HCT116 (cell line): ENCODE measurements around the gene CRIM1. TPM values are rescaled to one million over a fixed set of nuclear protein-coding genes. Genes with fewer than 3 reads are reported as not detected.

Experiments used
- ATAC-seq: fragments of 200-7000 bp; cut with Tn5 transposase; 2 replicates; pipeline ENCODE4 v1.9.1; 2020; ENCODE audit warnings: mild to moderate bottlenecking, moderate library complexity
- BruUV-seq: library from RNA; stranded (reverse); fragments of 400-500 nt; replicated peaks from 2 replicates; lab custom pipeline; 2021; lab: Mats Ljungman, UMichigan
- CTCF ChIA-PET: fragments of 300-600 bp; sonication (Branson Sonifier 250); formaldehyde crosslinking; loops from one replicate; lab custom pipeline; 2021; ENCODE audit warnings: antibody characterized with exemption; lab: Charles Lee
- POLR2A ChIA-PET: fragments of 300-600, 350-600 bp; sonication (Branson Sonifier 250); formaldehyde crosslinking; loops from one replicate; lab custom pipeline; 2021; ENCODE audit warnings: antibody characterized with exemption; lab: Charles Lee
- RAD21 ChIA-PET, 2 experiments: fragments of 300-600 bp; sonication (Branson Sonifier 250); formaldehyde crosslinking; loops; one replicate each; lab custom pipeline; 2023; ENCODE audit warnings: low total read pairs in 2 of 2; ENCODE audit not compliant: uncharacterized antibody in 2 of 2, unreplicated experiment in 2 of 2, low non-redundant PET in 1 of 2; lab: Charles Lee
- DNase-seq: peaks from one replicate; pipeline ENCODE4 v3.0.0-alpha.2; 2010; ENCODE audit warnings: low read depth, low spot score
- H2AFZ ChIP-seq: fragments of 200-600 bp; shearing (Covaris generic), sonication (generic); 2 replicates; pipeline ENCODE4 v1.6.1; 2017; ENCODE audit warnings: low read depth, mixed run types, mixed read lengths, antibody characterized with exemption, low read length; ENCODE audit not compliant: poor library complexity, severe bottlenecking
- H3K27ac ChIP-seq: 2 replicates; pipeline ENCODE4 v1.5.1; 2012; ENCODE audit warnings: low read depth, low read length
- H3K27me3 ChIP-seq: fragments of 200-600 bp; sonication (generic); 2 replicates; pipeline ENCODE4 v1.6.1; 2016; ENCODE audit warnings: mixed run types, low read length, mixed read lengths; ENCODE audit not compliant: insufficient read depth
- H3K36me3 ChIP-seq, 2 experiments: fragments of 200-500 bp in 1 of 2; fragments of 200-600 bp in 1 of 2; sonication (Bioruptor generic) in 1 of 2; sonication (generic) in 1 of 2; 2 replicates each; pipeline versions ENCODE4 v1.5.1 to v1.6.1; 2014 to 2016; ENCODE audit warnings: low read length in 2 of 2, inconsistent platforms in 1 of 2, mixed read lengths in 1 of 2, mixed run types in 1 of 2; ENCODE audit not compliant: insufficient read depth in 2 of 2, control insufficient read depth in 1 of 2
- H3K4me1 ChIP-seq, 2 experiments: fragments of 200-600 bp in 1 of 2; sonication (generic) in 1 of 2; 2 replicates each; pipeline versions ENCODE4 v1.5.1 to v1.6.1; 2012 to 2017; ENCODE audit warnings: low read length in 2 of 2, inconsistent platforms in 1 of 2, mild to moderate bottlenecking in 1 of 2, mixed read lengths in 1 of 2, mixed run types in 1 of 2, moderate library complexity in 1 of 2; ENCODE audit not compliant: insufficient read depth in 2 of 2, control insufficient read depth in 1 of 2
- H3K4me2 ChIP-seq: fragments of 200-600 bp; sonication (generic); 2 replicates; pipeline ENCODE4 v1.6.1; 2017; ENCODE audit warnings: mixed run types, low read length, mixed read lengths
- H3K4me3 ChIP-seq, 2 experiments: fragments of 200-600 bp in 1 of 2; sonication (generic) in 1 of 2; replicated peaks in 1 of 2; 2 replicates each; pipeline ENCODE4 v1.5.1; 2011 to 2016; ENCODE audit warnings: low read length in 2 of 2, control low read depth in 1 of 2, low read depth in 1 of 2, mild to moderate bottlenecking in 1 of 2, mixed read lengths in 1 of 2, mixed run types in 1 of 2
- H3K79me2 ChIP-seq: fragments of 200-600 bp; sonication (generic); 2 replicates; pipeline ENCODE4 v1.6.1; 2017; ENCODE audit warnings: mild to moderate bottlenecking, mixed run types, low read length, moderate library complexity, mixed read lengths; ENCODE audit not compliant: insufficient read depth
- H3K9ac ChIP-seq: fragments of 200-600 bp; sonication (generic); 2 replicates; pipeline ENCODE4 v1.6.1; 2016; ENCODE audit warnings: low read length, mixed read lengths
- H3K9me2 ChIP-seq: fragments of 200-600 bp; sonication (generic), shearing (Covaris generic); 2 replicates; pipeline ENCODE4 v1.6.1; 2017; ENCODE audit warnings: mixed run types, mild to moderate bottlenecking, moderate library complexity; ENCODE audit not compliant: insufficient read depth
- H3K9me3 ChIP-seq, 2 experiments: fragments of 200-500 bp in 1 of 2; fragments of 200-600 bp in 1 of 2; sonication (Bioruptor generic) in 1 of 2; sonication (generic) in 1 of 2; 2 replicates each; pipeline ENCODE4 v1.6.1; 2014 to 2017; ENCODE audit warnings: low read length in 2 of 2, mixed read lengths in 2 of 2, inconsistent platforms in 1 of 2, low read depth in 1 of 2, mild to moderate bottlenecking in 1 of 2, mixed run types in 1 of 2, moderate library complexity in 1 of 2; ENCODE audit not compliant: control insufficient read depth in 1 of 2, insufficient read depth in 1 of 2
- H4K20me1 ChIP-seq: fragments of 200-600 bp; sonication (generic), shearing (Covaris generic); 2 replicates; pipeline ENCODE4 v1.6.1; 2017; ENCODE audit warnings: mixed run types, mild to moderate bottlenecking, moderate library complexity; ENCODE audit not compliant: insufficient read depth
- CEBPB ChIP-seq: IDR thresholded peaks from 2 replicates; pipeline ENCODE4 v1.6.1; 2012; ENCODE audit warnings: low read depth
- FOSL1 ChIP-seq: IDR thresholded peaks from 2 replicates; pipeline ENCODE4 v1.6.1; 2012; ENCODE audit warnings: low read depth
- YY1 ChIP-seq: IDR thresholded peaks from 2 replicates; pipeline ENCODE4 v1.6.1; 2011; ENCODE audit warnings: low read length, low read depth, moderate library complexity, mild to moderate bottlenecking; ENCODE audit not compliant: insufficient replicate concordance; ENCODE audit errors: extremely low read depth
- ZBTB33 ChIP-seq: IDR thresholded peaks from 2 replicates; pipeline ENCODE4 v1.6.1; 2011; ENCODE audit warnings: mild to moderate bottlenecking, low read length, moderate library complexity; ENCODE audit not compliant: insufficient replicate concordance; ENCODE audit errors: extremely low read depth
- intact Hi-C: fragments of 100-400 bp; cut with micrococcal nuclease; formaldehyde crosslinking; loops from 2 replicates; pipeline ENCODE4 v1.10.0; 2022
- total RNA-seq: library from RNA; stranded (reverse); gene quantifications from one replicate; pipeline ENCODE4 v1.2.1, GENCODE V29; 2021; ENCODE audit not compliant: unreplicated experiment
- TF ChIP-seq, protein P1 (sequence below): IDR thresholded peaks from 2 replicates; pipeline ENCODE4 v1.6.1; 2012; ENCODE audit warnings: low read depth

Gene CRIM1
- total RNA-seq, 1 experiment from 2014 or later, result 27.2 TPM

DNA sequence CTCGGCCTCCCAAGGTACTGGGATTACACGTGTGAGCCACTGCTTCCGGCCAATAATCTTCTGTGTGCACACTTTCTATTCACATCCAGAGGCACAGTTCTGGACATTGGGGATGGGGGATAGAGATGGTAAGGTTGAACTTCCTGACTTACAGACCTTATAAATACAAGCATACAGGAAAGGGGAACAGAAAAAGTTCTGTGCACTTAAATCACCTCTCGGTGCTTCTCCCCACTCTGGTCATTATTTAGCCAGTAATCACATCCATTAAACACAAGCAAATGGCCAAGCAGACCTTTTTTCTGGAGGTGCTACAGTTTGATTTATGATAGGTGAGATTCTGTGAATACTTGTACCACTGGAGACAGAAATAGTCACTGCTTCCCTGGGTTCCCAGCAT lies 110.6 kb downstream of the CRIM1 start (continued):
- no peak for TF ChIP-seq ZBTB33

DNA sequence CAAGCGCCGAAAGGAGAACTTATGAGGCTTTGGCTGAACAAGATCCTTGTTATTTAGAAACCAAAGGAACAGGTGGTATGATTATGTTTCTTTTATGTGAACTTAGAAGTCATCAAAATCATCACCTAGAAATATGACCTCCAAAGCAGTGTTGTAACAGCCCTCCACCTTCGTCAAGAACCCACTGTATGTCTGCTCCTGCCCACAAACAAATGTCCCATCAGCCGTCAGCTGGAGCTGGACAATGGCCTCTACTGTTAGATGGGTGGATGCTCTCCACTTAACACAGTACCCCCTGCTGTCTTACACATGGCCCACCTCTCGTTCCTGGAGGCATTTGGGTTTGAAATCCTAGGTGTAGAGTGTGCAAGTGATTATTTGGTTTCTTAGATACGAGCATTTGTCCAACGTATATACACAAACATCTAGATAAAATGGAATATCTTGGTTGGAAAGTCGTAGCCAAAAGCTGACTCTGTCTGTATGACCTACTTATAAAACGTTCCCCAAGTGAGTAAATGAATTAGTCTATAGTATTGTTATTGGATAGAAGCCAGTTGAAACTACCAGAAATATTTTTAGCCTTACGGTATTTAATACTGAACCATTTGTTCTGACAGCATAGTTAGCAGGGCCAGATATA lies 113.0 kb downstream of the CRIM1 start:
- H4K20me1 ChIP-seq, result no peaks in the 10 kb centered on the region
- H3K4me2 ChIP-seq, result no peak overlapping the region
- H3K27ac ChIP-seq, result no peak overlapping the region
- H3K27me3 ChIP-seq, result no peaks in the 10 kb centered on the region
- POLR2A ChIA-PET, result no interaction called here
- intact Hi-C loops, result no loop called here
- BruUV-seq, result no TSS peak
- no peak overlapping the region for H3K9ac ChIP-seq
- no peaks in the 10 kb centered on the region for H3K4me1 ChIP-seq
- H3K36me3 ChIP-seq, result peaks cover 0 to 8% of the 10 kb centered on the region in 2 experiments; a peak in 1 of 4 replicates
- H3K9me2 ChIP-seq, result no peaks in the 10 kb centered on the region
- TF ChIP-seq CEBPB (no peak), FOSL1 (no peak), ZBTB33 (no peak), YY1 (no peak)
- TF ChIP-seq, protein P1, sequence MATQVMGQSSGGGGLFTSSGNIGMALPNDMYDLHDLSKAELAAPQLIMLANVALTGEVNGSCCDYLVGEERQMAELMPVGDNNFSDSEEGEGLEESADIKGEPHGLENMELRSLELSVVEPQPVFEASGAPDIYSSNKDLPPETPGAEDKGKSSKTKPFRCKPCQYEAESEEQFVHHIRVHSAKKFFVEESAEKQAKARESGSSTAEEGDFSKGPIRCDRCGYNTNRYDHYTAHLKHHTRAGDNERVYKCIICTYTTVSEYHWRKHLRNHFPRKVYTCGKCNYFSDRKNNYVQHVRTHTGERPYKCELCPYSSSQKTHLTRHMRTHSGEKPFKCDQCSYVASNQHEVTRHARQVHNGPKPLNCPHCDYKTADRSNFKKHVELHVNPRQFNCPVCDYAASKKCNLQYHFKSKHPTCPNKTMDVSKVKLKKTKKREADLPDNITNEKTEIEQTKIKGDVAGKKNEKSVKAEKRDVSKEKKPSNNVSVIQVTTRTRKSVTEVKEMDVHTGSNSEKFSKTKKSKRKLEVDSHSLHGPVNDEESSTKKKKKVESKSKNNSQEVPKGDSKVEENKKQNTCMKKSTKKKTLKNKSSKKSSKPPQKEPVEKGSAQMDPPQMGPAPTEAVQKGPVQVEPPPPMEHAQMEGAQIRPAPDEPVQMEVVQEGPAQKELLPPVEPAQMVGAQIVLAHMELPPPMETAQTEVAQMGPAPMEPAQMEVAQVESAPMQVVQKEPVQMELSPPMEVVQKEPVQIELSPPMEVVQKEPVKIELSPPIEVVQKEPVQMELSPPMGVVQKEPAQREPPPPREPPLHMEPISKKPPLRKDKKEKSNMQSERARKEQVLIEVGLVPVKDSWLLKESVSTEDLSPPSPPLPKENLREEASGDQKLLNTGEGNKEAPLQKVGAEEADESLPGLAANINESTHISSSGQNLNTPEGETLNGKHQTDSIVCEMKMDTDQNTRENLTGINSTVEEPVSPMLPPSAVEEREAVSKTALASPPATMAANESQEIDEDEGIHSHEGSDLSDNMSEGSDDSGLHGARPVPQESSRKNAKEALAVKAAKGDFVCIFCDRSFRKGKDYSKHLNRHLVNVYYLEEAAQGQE, result no peak
- ATAC-seq (no peak), DNase-seq (no peak)
- RAD21 ChIA-PET, result no interaction called here
- H3K9me3 ChIP-seq, result no peaks in the 10 kb centered on the region
- no peak overlapping the region for H2AFZ ChIP-seq
- no peak overlapping the region for H3K4me3 ChIP-seq
- H3K79me2 ChIP-seq, result no peaks in the 10 kb centered on the region
- CTCF ChIA-PET, result no interaction called here
